Measurements from ENCODE around the gene TNNT3. TPM values are rescaled to one million over a fixed set of nuclear protein-coding genes. Genes with fewer than 3 reads are reported as not detected.

Gene TNNT3
- total and polyA plus RNA-seq, 7 experiments from 2014 or later: 0.31 to 37.1 (median 18.7) TPM; not detected in 1

DNA sequence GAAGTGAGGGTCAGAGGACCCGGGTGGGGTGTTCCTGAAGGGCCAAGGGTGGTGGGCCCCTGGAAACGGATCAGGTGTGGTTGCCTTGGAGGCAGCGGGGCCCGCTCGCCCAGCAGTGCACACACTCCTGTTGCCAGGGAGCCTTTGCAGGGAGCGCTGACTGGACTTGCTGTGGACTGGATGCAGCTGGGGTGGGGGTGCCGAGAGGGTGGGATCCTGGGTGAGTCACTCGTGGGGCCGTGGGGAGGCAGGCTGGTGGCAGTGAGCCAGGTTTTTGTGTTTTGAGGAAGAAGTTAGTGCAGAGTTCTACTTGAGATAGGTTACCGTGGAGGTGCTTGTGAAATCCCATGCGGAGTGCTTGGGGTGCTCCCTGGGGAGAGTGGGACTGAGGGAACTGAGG, 28.9 kb downstream of the TNNT3 start:
- Mint-ChIP-seq H3K27me3 (no peaks in the 10 kb centered on the region), H3K27ac (no peak overlapping the region), H3K4me1 (no peaks in the 10 kb centered on the region), H3K36me3 (no peaks in the 10 kb centered on the region), H3K9me3 (no peaks in the 10 kb centered on the region), H3K4me3 (peak overlapping the region in 2 of 10 donors; percentile 54 to 55)
- H3K4me1 ChIP-seq (ENCODE audit: control insufficient read depth in 2 of 2, insufficient read depth in 2 of 2, low read length in 2 of 2): no peaks in the 10 kb centered on the region
- CTCF ChIA-PET: interaction anchor here (0.8 to 1.3 kb wide), 2 partner anchors 66 to 473 kb away, joined by 3 to 5 read pairs; no protein-coding TSS in a partner anchor
- H3K9me3 ChIP-seq (ENCODE audit: control insufficient read depth in 2 of 3, low read length in 3 of 3): no peaks in the 10 kb centered on the region
- H3K27me3 ChIP-seq (ENCODE audit: control insufficient read depth in 2 of 2, insufficient read depth in 2 of 2, low read length in 2 of 2): no peaks in the 10 kb centered on the region
- DNase-seq (no peak), ATAC-seq (peak; percentile 33)
- no peaks in the 10 kb centered on the region for H3K36me3 ChIP-seq (ENCODE audit: control insufficient read depth in 2 of 3, insufficient read depth in 3 of 3, low read length in 3 of 3)
- intact Hi-C loops (cut with micrococcal nuclease): no loop called here
- POLR2A ChIA-PET: interaction anchor here (1.1 to 1.8 kb wide), 3 partner anchors 59 to 96 kb away, joined by 4 to 6 read pairs (median 5); partner anchors contain the start of gene LSP1
- H3K27ac ChIP-seq (ENCODE audit: low read depth, low read length): no peak overlapping the region
- H3K4me3 ChIP-seq (ENCODE audit: low read length): no peak overlapping the region

GRCh38 chr11:1949302-1949701, 29.8 kb downstream of the TNNT3 start:
- no peaks in the 10 kb centered on the region for H3K9me3 Mint-ChIP-seq
- no peak overlapping the region for H3K27ac Mint-ChIP-seq
- Histone ChIP-seq H3K36me3 (ENCODE audit: control insufficient read depth in 2 of 3, insufficient read depth in 3 of 3, low read length in 3 of 3) (no peaks in the 10 kb centered on the region), H3K4me3 (ENCODE audit: low read length) (no peak overlapping the region), H3K9me3 (ENCODE audit: control insufficient read depth in 2 of 3, low read length in 3 of 3) (no peaks in the 10 kb centered on the region), H3K4me1 (ENCODE audit: control insufficient read depth in 2 of 2, insufficient read depth in 2 of 2, low read length in 2 of 2) (no peaks in the 10 kb centered on the region), H3K27ac (ENCODE audit: low read depth, low read length) (no peak overlapping the region), H3K27me3 (ENCODE audit: control insufficient read depth in 2 of 2, insufficient read depth in 2 of 2, low read length in 2 of 2) (no peaks in the 10 kb centered on the region)
- H3K36me3 Mint-ChIP-seq: no peaks in the 10 kb centered on the region
- H3K4me3 Mint-ChIP-seq: no peak overlapping the region
- intact Hi-C loops (cut with micrococcal nuclease): no loop called here
- DNase-seq: no peak
- no peaks in the 10 kb centered on the region for H3K27me3 Mint-ChIP-seq
- POLR2A ChIA-PET: no interaction called here
- H3K4me1 Mint-ChIP-seq: no peaks in the 10 kb centered on the region
- no peak for ATAC-seq
- CTCF ChIA-PET: interaction anchor here (0.7 to 1.3 kb wide), 2 partner anchors 28 to 67 kb away, joined by 3 to 5 read pairs; no protein-coding TSS in a partner anchor

DNA sequence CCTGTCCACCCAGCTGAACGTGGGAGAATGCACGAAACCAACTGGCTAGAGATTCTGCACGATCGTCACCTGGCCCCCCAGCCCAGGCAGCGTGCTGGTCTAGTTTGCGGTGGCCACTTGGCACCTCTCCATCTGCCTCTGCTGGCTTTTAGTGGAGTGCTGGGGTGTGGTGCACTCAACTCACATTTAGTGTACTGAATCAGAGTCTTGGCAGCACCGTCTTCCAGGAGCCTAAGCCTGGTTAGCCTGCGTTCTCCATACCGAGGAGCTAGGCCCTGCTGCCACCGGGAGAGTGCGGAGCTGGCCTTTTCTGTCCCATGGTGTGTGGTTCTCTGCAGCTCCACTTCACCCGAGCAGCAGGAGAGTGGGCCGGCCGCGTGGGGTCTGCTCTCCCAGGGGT, 30.4 kb downstream of the TNNT3 start:
- ChIA-PET CTCF (interaction anchor here (0.5 to 1.3 kb wide), 4 partner anchors 68 to 431 kb away, joined by 4 to 5 read pairs (median 4); no protein-coding TSS in a partner anchor), POLR2A (no interaction called here)
- Histone ChIP-seq H3K27me3 (ENCODE audit: control insufficient read depth in 2 of 2, insufficient read depth in 2 of 2, low read length in 2 of 2) (no peaks in the 10 kb centered on the region), H3K36me3 (ENCODE audit: control insufficient read depth in 2 of 3, insufficient read depth in 3 of 3, low read length in 3 of 3) (no peaks in the 10 kb centered on the region), H3K9me3 (ENCODE audit: control insufficient read depth in 2 of 3, low read length in 3 of 3) (no peaks in the 10 kb centered on the region), H3K4me3 (ENCODE audit: low read length) (no peak overlapping the region), H3K27ac (ENCODE audit: low read depth, low read length) (no peak overlapping the region), H3K4me1 (ENCODE audit: control insufficient read depth in 2 of 2, insufficient read depth in 2 of 2, low read length in 2 of 2) (no peaks in the 10 kb centered on the region)
- no peak for ATAC-seq
- intact Hi-C loops (cut with micrococcal nuclease): no loop called here
- Mint-ChIP-seq H3K4me3 (no peak overlapping the region), H3K4me1 (no peaks in the 10 kb centered on the region), H3K36me3 (no peaks in the 10 kb centered on the region), H3K27ac (no peak overlapping the region), H3K9me3 (no peaks in the 10 kb centered on the region), H3K27me3 (no peaks in the 10 kb centered on the region)
- no peak for DNase-seq

DNA sequence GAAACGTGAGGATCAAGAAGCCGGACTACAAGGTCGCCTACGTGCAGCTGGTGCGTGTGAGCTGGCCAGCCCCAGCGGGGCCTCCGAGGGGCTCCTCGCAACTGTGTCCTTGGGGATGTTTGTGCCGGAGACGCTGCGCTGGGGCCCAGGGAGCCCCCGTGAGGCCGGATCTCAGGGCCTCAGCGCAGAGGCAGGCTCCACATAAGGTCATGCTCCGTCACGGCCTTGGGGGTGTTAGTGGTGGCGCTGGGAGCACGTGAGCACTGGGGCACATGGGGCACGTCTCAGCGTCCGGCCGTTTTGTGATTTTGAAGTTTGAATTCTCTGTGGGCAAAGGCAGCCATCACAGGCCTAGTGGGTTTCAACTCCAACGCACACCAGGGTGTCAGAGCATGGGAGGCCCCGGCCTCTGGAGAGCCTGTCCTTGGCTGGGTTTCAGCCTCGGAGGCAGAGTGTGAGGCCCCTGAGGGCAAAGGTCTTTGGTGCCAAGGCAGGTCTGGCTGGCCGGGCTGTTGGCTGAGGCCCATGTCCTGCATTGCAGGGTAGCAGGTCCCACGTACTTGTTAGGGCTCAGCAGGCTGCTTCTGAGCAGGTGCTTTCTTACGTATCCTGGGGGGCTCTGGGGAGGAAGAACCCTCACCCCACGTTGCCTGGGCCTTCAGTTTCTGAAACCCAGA, 33.4 kb downstream of the TNNT3 start:
- Mint-ChIP-seq H3K27ac (no peak overlapping the region), H3K27me3 (no peaks in the 10 kb centered on the region), H3K4me3 (no peak overlapping the region), H3K4me1 (no peaks in the 10 kb centered on the region), H3K9me3 (no peaks in the 10 kb centered on the region), H3K36me3 (no peaks in the 10 kb centered on the region)
- ChIA-PET CTCF (no interaction called here), POLR2A (no interaction called here)
- intact Hi-C loops (cut with micrococcal nuclease): no loop called here
- Histone ChIP-seq H3K4me3 (ENCODE audit: low read length) (no peak overlapping the region), H3K9me3 (ENCODE audit: control insufficient read depth in 2 of 3, low read length in 3 of 3) (no peaks in the 10 kb centered on the region), H3K4me1 (ENCODE audit: control insufficient read depth in 2 of 2, insufficient read depth in 2 of 2, low read length in 2 of 2) (no peaks in the 10 kb centered on the region), H3K27me3 (ENCODE audit: control insufficient read depth in 2 of 2, insufficient read depth in 2 of 2, low read length in 2 of 2) (no peaks in the 10 kb centered on the region), H3K36me3 (ENCODE audit: control insufficient read depth in 2 of 3, insufficient read depth in 3 of 3, low read length in 3 of 3) (no peaks in the 10 kb centered on the region), H3K27ac (ENCODE audit: low read depth, low read length) (no peak overlapping the region)
- DNase-seq (no peak), ATAC-seq (no peak)

DNA sequence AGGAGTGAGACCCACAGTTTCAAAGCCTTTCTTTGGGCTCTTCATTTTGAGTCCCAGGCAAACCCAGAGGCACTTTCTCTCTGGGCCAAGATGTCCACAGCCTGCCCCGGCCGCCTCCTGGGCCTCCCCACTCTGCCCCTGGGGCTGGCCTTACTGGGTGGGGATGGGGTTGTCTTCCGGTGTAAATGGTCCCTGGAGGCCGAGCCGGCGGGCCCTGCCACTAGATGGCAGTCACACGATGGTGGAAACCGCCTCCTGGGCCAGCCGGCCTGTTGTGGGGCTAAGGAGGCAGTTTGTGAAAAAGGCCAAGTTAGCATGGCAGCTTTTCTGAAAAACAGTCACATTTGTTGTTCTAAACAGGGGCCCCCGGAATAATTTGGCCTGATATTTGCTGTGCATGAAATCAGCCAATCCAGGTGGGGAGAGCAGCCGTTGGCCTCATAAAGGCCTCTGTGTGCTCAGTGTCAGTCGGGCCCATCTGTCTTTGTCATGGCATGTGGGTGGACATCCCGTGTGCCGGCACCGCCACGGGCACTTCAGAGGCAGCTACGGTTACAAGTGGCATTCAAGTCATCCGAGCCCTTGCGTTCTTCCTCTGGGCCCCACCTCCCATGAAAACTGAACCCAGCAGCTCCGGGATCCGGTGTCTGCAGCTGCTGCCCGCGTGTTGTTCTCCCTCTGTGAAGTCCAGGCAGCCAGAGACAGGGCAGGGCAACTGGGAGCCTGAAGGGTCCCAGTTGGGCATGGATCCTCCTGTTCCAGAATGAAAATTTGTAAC, 34.2 kb downstream of the TNNT3 start:
- no peaks in the 10 kb centered on the region for H3K9me3 ChIP-seq (ENCODE audit: control insufficient read depth in 2 of 3, low read length in 3 of 3)
- no peaks in the 10 kb centered on the region for H3K36me3 ChIP-seq (ENCODE audit: control insufficient read depth in 2 of 3, insufficient read depth in 3 of 3, low read length in 3 of 3)
- no peaks in the 10 kb centered on the region for H3K4me1 ChIP-seq (ENCODE audit: control insufficient read depth in 2 of 2, insufficient read depth in 2 of 2, low read length in 2 of 2)
- Mint-ChIP-seq H3K4me1 (no peaks in the 10 kb centered on the region), H3K9me3 (no peaks in the 10 kb centered on the region), H3K27ac (no peak overlapping the region), H3K27me3 (no peaks in the 10 kb centered on the region), H3K4me3 (no peak overlapping the region), H3K36me3 (no peaks in the 10 kb centered on the region)
- intact Hi-C loops (cut with micrococcal nuclease): no loop called here
- CTCF ChIA-PET: interaction anchor here (0.7 kb wide), 1 partner anchor 120 kb away, joined by 3 read pairs; no protein-coding TSS in a partner anchor
- no peaks in the 10 kb centered on the region for H3K27me3 ChIP-seq (ENCODE audit: control insufficient read depth in 2 of 2, insufficient read depth in 2 of 2, low read length in 2 of 2)
- no peak overlapping the region for H3K27ac ChIP-seq (ENCODE audit: low read depth, low read length)
- POLR2A ChIA-PET: no interaction called here
- DNase-seq (peak in 2 of 9 donors; percentile 21 to 29), ATAC-seq (peak; percentile 54)
- no peak overlapping the region for H3K4me3 ChIP-seq (ENCODE audit: low read length)

DNA sequence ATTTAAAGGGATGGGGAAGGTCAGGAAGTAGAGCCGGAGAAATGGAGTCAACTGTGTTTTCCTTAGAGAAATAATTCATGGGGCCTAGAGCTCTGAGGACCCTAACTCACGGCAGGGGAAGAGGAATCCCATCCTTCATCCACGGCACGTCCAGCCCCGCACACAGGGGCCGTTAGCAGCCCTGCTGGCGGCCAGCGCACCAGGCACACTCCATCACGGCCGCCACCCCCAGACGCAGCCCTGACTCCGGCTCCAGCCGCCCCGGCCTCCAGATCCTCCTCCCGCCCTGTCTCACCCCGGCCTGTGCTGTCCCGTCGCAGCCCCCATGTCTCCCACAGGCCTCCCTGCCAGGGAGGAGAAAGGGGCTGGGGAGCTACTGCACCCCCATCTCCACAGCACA, 38.9 kb downstream of the TNNT3 start:
- Histone ChIP-seq H3K4me3 (ENCODE audit: low read length) (no peak overlapping the region), H3K27ac (ENCODE audit: low read depth, low read length) (no peak overlapping the region), H3K9me3 (ENCODE audit: control insufficient read depth in 2 of 3, low read length in 3 of 3) (no peaks in the 10 kb centered on the region), H3K27me3 (ENCODE audit: control insufficient read depth in 2 of 2, insufficient read depth in 2 of 2, low read length in 2 of 2) (no peaks in the 10 kb centered on the region), H3K4me1 (ENCODE audit: control insufficient read depth in 2 of 2, insufficient read depth in 2 of 2, low read length in 2 of 2) (no peaks in the 10 kb centered on the region), H3K36me3 (ENCODE audit: control insufficient read depth in 2 of 3, insufficient read depth in 3 of 3, low read length in 3 of 3) (no peaks in the 10 kb centered on the region)
- CTCF ChIA-PET: no interaction called here
- no peaks in the 10 kb centered on the region for H3K36me3 Mint-ChIP-seq
- H3K27me3 Mint-ChIP-seq: no peaks in the 10 kb centered on the region
- no peak overlapping the region for H3K4me3 Mint-ChIP-seq
- no peak overlapping the region for H3K27ac Mint-ChIP-seq
- ATAC-seq (no peak), DNase-seq (no peak)
- H3K9me3 Mint-ChIP-seq: no peaks in the 10 kb centered on the region
- POLR2A ChIA-PET: no interaction called here
- intact Hi-C loops (cut with micrococcal nuclease): no loop called here
- H3K4me1 Mint-ChIP-seq: no peaks in the 10 kb centered on the region
